K562 (cell line): ENCODE data around the gene FBXW10B. TPM values are rescaled to one million over a fixed set of nuclear protein-coding genes. Genes with fewer than 3 reads are reported as not detected.

Experiments
- ATAC-seq: fragments of 200-7000 bp; cut with Tn5 transposase; 3 replicates; pipeline ENCODE4 v1.9.1; 2020; ENCODE audit warnings: moderate library complexity
- BruUV-seq: library from RNA; stranded (reverse); fragments of 400-500 nt; replicated peaks from 2 replicates; lab custom pipeline; 2021; lab: Mats Ljungman, UMichigan
- CTCF ChIA-PET: fragments of 300-600 bp; formaldehyde crosslinking; extraction: SDS; loops from one replicate; lab custom pipeline; 2021; ENCODE audit warnings: low intra/inter-chr PET ratio; lab: Yijun Ruan, JAX
- POLR2A ChIA-PET: fragments of 300-600, 350-650 bp; sonication (Branson Sonifier 250); formaldehyde crosslinking; extraction: SDS; loops from one replicate; lab custom pipeline; 2021; ENCODE audit warnings: antibody characterized with exemption, inconsistent platforms; lab: Yijun Ruan, JAX
- DNase-seq, 4 experiments: peaks; one replicate each; pipeline versions ENCODE4 v3.0.0 to v3.0.0-alpha.2; 2011 to 2018; ENCODE audit warnings: low spot score in 3 of 4, mixed read lengths in 3 of 4; ENCODE audit errors: extremely low read depth in 1 of 4
- FAIRE-seq: peaks from 2 replicates; lab custom pipeline; 2011; peaks lifted over from hg19 to GRCh38; lab: Jason Lieb, UNC
- H2AFZ ChIP-seq: 2 replicates; pipeline ENCODE4 v1.6.0; 2011; ENCODE audit warnings: low read depth, low read length, control low read depth, inconsistent platforms
- H3K27ac ChIP-seq: fragments of 200-600 bp; 3 replicates; pipeline ENCODE4 v1.8.0; 2011; ENCODE audit warnings: low read depth, mild to moderate bottlenecking, control low read depth, inconsistent platforms, low read length, moderate library complexity, mixed read lengths; ENCODE audit errors: extremely low read depth
- H3K27me3 ChIP-seq, 2 experiments: fragments of 300-600 bp in 1 of 2; 2 replicates in 1 of 2; 3 replicates in 1 of 2; pipeline versions ENCODE4 v1.6.0 to v1.8.0; 2011; ENCODE audit warnings: inconsistent platforms in 2 of 2, low read length in 2 of 2, mild to moderate bottlenecking in 1 of 2, mixed read lengths in 1 of 2, moderate library complexity in 1 of 2; ENCODE audit not compliant: control insufficient read depth in 2 of 2, insufficient read depth in 2 of 2
- H3K36me3 ChIP-seq: fragments of 300-600 bp; 3 replicates; pipeline ENCODE4 v1.8.0; 2011; ENCODE audit warnings: mild to moderate bottlenecking, low read length, inconsistent platforms; ENCODE audit not compliant: control insufficient read depth, insufficient read depth
- H3K4me1 ChIP-seq, 2 experiments: fragments of 200-600 bp in 1 of 2; replicated peaks in 1 of 2; 2 replicates in 1 of 2; 3 replicates in 1 of 2; pipeline versions ENCODE4 v1.5.1 to v1.8.0; 2011; ENCODE audit warnings: inconsistent platforms in 2 of 2, low read length in 2 of 2, mild to moderate bottlenecking in 1 of 2, mixed read lengths in 1 of 2, moderate library complexity in 1 of 2; ENCODE audit not compliant: control insufficient read depth in 2 of 2, insufficient read depth in 2 of 2
- H3K4me2 ChIP-seq: 2 replicates; pipeline ENCODE4 v1.6.1; 2011; ENCODE audit warnings: low read length, control low read depth, inconsistent platforms, mixed read lengths; ENCODE audit not compliant: insufficient read depth
- H3K4me3 ChIP-seq: fragments of 200-600 bp; sonication (generic), shearing (Covaris generic); 2 replicates; pipeline ENCODE4 v1.5.1; 2016; ENCODE audit warnings: control low read depth, inconsistent platforms
- H3K79me2 ChIP-seq: fragments of 200-600 bp; 3 replicates; pipeline ENCODE4 v1.8.0; 2011; ENCODE audit warnings: low read length, inconsistent platforms; ENCODE audit not compliant: control insufficient read depth, insufficient read depth
- H3K9ac ChIP-seq, 2 experiments: 2 replicates each; pipeline versions ENCODE4 v1.6.0 to v1.6.1; 2011; ENCODE audit warnings: low read depth in 2 of 2, low read length in 2 of 2, control low read depth in 1 of 2, inconsistent platforms in 1 of 2, mild to moderate bottlenecking in 1 of 2, mixed read lengths in 1 of 2; ENCODE audit not compliant: insufficient read depth in 1 of 2
- H3K9me1 ChIP-seq: one replicate; pipeline ENCODE4 v1.6.0; 2011; ENCODE audit warnings: inconsistent platforms, mild to moderate bottlenecking, low read length, moderate library complexity; ENCODE audit not compliant: control insufficient read depth, insufficient read depth
- H3K9me3 ChIP-seq: replicated peaks from 2 replicates; pipeline ENCODE4 v1.5.1; 2011; ENCODE audit warnings: low read depth, low read length, inconsistent platforms; ENCODE audit not compliant: control insufficient read depth, insufficient read depth
- H4K20me1 ChIP-seq: replicated peaks from 2 replicates; pipeline ENCODE4 v1.6.1; 2011; ENCODE audit warnings: low read length, inconsistent platforms, mixed read lengths; ENCODE audit not compliant: control insufficient read depth, insufficient read depth
- BRCA1 ChIP-seq, 2 experiments: fragments of 450-650 bp in 1 of 2; sonication (generic) in 1 of 2; formaldehyde crosslinking in 1 of 2; IDR thresholded peaks; 2 replicates each; pipeline versions ENCODE4 v1.5.0 to v1.6.1; 2017 to 2020; ENCODE audit warnings: mild to moderate bottlenecking in 1 of 2, missing genetic modification reagents in 1 of 2
- ETV5 ChIP-seq: sonication (generic); formaldehyde crosslinking; IDR thresholded peaks from 2 replicates; pipeline ENCODE4 v1.4.0; 2020; ENCODE audit warnings: low read depth, mild to moderate bottlenecking, missing genetic modification reagents
- EZH2 ChIP-seq: IDR thresholded peaks from 2 replicates; pipeline ENCODE4 v1.6.1; 2012; ENCODE audit warnings: low read depth, mild to moderate bottlenecking, inconsistent platforms, low read length, borderline replicate concordance
- JUND ChIP-seq, 2 experiments: IDR thresholded peaks; 2 replicates in 1 of 2; 3 replicates in 1 of 2; pipeline ENCODE4 v1.6.1; 2011; ENCODE audit warnings: borderline replicate concordance in 2 of 2, low read depth in 2 of 2, low read length in 2 of 2, improper control_type of control experiment in 1 of 2, missing biosample characterization in 1 of 2, missing genetic modification characterization in 1 of 2, missing genetic modification reagents in 1 of 2
- KLF13 ChIP-seq: fragments of 450-650 bp; IDR thresholded peaks from 2 replicates; pipeline ENCODE4 v1.6.1; 2016; ENCODE audit warnings: missing genetic modification characterization, low read depth, mild to moderate bottlenecking, missing compliant biosample characterization, moderate library complexity, borderline replicate concordance
- MBD1 ChIP-seq: fragments of 250-450 bp; sonication (Bioruptor Pico); IDR thresholded peaks from 2 replicates; pipeline ENCODE4 v1.8.0; 2022; ENCODE audit warnings: inconsistent platforms
- NELFE ChIP-seq: IDR thresholded peaks from 2 replicates; pipeline ENCODE4 v1.6.1; 2011; ENCODE audit warnings: mild to moderate bottlenecking; ENCODE audit not compliant: insufficient read depth, insufficient read length
- RAD21 ChIP-seq, 2 experiments: fragments of 250-450 bp in 1 of 2; fragments of 450-650 bp in 1 of 2; sonication (Bioruptor Pico) in 1 of 2; formaldehyde crosslinking in 1 of 2; IDR thresholded peaks in 1 of 2; conservative IDR thresholded peaks in 1 of 2; 2 replicates each; pipeline versions ENCODE4 v1.4.0 to v1.8.0; 2020 to 2022; ENCODE audit warnings: mild to moderate bottlenecking in 2 of 2, moderate library complexity in 1 of 2
- ZEB2 ChIP-seq: fragments of 450-650 bp; IDR thresholded peaks from 2 replicates; pipeline ENCODE4 v1.6.1; 2016
- ZNF280B ChIP-seq: fragments of 250-450 bp; sonication (Bioruptor Pico); IDR thresholded peaks from 2 replicates; pipeline ENCODE4 v1.5.1; 2021; ENCODE audit warnings: mild to moderate bottlenecking
- WGBS: fragments of 100-300 bp; shearing (Covaris generic); methylation state at CpG from one replicate; pipeline ENCODE4 v1.1.6; 2016; ENCODE audit warnings: low coverage, mixed read lengths; ENCODE audit not compliant: insufficient coverage; ENCODE audit errors: missing lambda C conversion rate; 5-methylcytosine and 5-hydroxymethylcytosine counted together
- in situ Hi-C: fragments of 300-500 bp; cut with MboI; formaldehyde crosslinking; loops from 4 replicates; pipeline ENCODE4 v1.15.0; 2018; ENCODE audit warnings: inconsistent platforms, mixed read lengths
- intact Hi-C: fragments of 100-400 bp; cut with micrococcal nuclease; formaldehyde crosslinking; loops from 2 replicates; pipeline ENCODE4 v1.14.2; 2022
- polyA plus RNA-seq, 8 experiments: library from polyadenylated mRNA; depleted of rRNA in 4 of 8; stranded (reverse) in 5 of 8; unstranded in 3 of 8; fragments of >200 nt; fragmentation: Nextera tagmentation in 2 of 8; fragmentation: Illumina TruSeq in 1 of 8; extraction: Ambion mirVana in 2 of 8; extraction: Trizol in 1 of 8; gene quantifications; 2 replicates each; pipeline versions ENCODE4 v1.2.1 to v1.2.3, GENCODE V29; 2011 to 2014; ENCODE audit warnings: inconsistent platforms in 1 of 8, missing spikeins in 1 of 8
- total RNA-seq, 7 experiments: library from RNA; depleted of rRNA in 6 of 7; stranded (reverse); fragments of >200 nt in 6 of 7; fragmentation: Illumina TruSeq in 2 of 7; extraction: Trizol in 2 of 7; gene quantifications; 2 replicates each; pipeline versions ENCODE4 v1.2.1 to v1.2.3, GENCODE V29; 2011 to 2021; ENCODE audit warnings: low replicate concordance in 1 of 7
- TF ChIP-seq, protein P1 (sequence below): fragments of 150-350 bp; IDR thresholded peaks from 2 replicates; pipeline ENCODE4 v1.6.1; 2014; ENCODE audit warnings: low read depth, mild to moderate bottlenecking, low read length, borderline replicate concordance

FBXW10B gene
- total and polyA plus RNA-seq, 9 of the 15 experiments (the other 6 are each of a cell fraction or from before 2014, with no cell fraction given) = 0.11 to 0.33 (median 0.16) TPM; not detected in 5

DNA sequence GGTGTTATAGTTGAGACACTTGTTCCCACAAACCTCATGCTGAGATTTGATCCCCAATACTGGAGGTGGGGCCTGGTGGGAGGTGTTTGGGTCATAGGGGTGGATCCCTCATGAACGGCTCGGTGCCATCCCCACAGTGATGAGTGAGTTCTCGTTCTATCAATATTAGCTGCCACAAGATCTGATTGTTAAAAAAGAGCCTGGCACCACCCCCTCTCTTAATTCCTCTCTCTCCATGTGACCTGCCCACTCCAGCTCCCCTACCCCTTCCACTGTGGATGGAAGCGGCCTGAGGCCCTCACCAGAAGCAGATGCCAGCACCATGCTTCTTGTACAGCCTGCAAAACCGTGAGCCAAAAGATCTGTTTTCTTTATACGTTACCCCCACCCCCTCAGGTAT, 33.5 kb upstream of the FBXW10B start (continued):
- no peak for TF ChIP-seq MBD1 (CRISPR knock-in tag)
- TF ChIP-seq, all 486 proteins: peak for 0

GRCh38 chr17:15651583-15652110, 32.1 kb upstream of the FBXW10B start:
- no peaks in the 10 kb centered on the region for H3K9me3 ChIP-seq
- no peaks in the 10 kb centered on the region for H3K9me1 ChIP-seq
- ChIA-PET CTCF (interaction anchor here (0.6 kb wide), 1 partner anchor 874 kb away, joined by 3 read pairs; no protein-coding TSS in a partner anchor), POLR2A (interaction anchor here (0.6 to 0.7 kb wide), 2 partner anchors 322 to 1351 kb away, joined by 3 read pairs; partner anchors contain the start of gene HS3ST3B1)
- peaks cover 10 to 11% of the 10 kb centered on the region in 2 experiments for H3K4me1 ChIP-seq
- H3K27me3 ChIP-seq = no peaks in the 10 kb centered on the region
- in situ Hi-C loops (no loop called here), intact Hi-C loops (no loop called here)
- peak overlapping the region; percentile 14; the same call in 1 of the 2 replicates for H3K4me3 ChIP-seq
- H2AFZ ChIP-seq = peak overlapping the region; percentile 51
- peak overlapping the region; percentile 66; the same call in 2 of the 3 replicates for H3K27ac ChIP-seq
- peak; percentile 98 for ATAC-seq
- H3K4me2 ChIP-seq = peak overlapping the region; percentile 51; the same call in 1 of the 2 replicates
- H4K20me1 ChIP-seq = no peaks in the 10 kb centered on the region
- no TSS peak for BruUV-seq
- H3K9ac ChIP-seq = peak overlapping the region; percentile 50 to 78
- 0% methylated on average over 8 of the region's 8 CpGs for WGBS
- peak; percentile 75 to 94 (median 77) for DNase-seq
- no peaks in the 10 kb centered on the region for H3K36me3 ChIP-seq
- FAIRE-seq = peak; percentile 99
- no peaks in the 10 kb centered on the region for H3K79me2 ChIP-seq
- TF ChIP-seq KLF13 (tag) (no peak), ZEB2 (no peak), RAD21 (CRISPR knock-in tag; conservative IDR thresholded peaks at IDR 0.05 in 1 of 2, IDR thresholded peaks at IDR 0.05 in 1 of 2) (peak in 1 of 2 experiments; percentile 25; a peak in 2 of 4 replicates), NELFE (no peak), ZNF280B (CRISPR knock-in tag) (no peak), BRCA1 (IDR thresholded peaks at IDR 0.05) (no peak), BRCA1 (CRISPR knock-in tag; IDR thresholded peaks at IDR 0.05) (no peak), EZH2 (no peak), ETV5 (CRISPR knock-in tag) (no peak), JUND (IDR thresholded peaks at IDR 0.05; ENCODE audit: borderline replicate concordance, low read depth, low read length) (peak; percentile 84), JUND (tag; IDR thresholded peaks at IDR 0.05; ENCODE audit: borderline replicate concordance, low read depth, low read length) (peak; percentile 75; the same call in 1 of the 3 replicates)
- TF ChIP-seq, protein P1, sequence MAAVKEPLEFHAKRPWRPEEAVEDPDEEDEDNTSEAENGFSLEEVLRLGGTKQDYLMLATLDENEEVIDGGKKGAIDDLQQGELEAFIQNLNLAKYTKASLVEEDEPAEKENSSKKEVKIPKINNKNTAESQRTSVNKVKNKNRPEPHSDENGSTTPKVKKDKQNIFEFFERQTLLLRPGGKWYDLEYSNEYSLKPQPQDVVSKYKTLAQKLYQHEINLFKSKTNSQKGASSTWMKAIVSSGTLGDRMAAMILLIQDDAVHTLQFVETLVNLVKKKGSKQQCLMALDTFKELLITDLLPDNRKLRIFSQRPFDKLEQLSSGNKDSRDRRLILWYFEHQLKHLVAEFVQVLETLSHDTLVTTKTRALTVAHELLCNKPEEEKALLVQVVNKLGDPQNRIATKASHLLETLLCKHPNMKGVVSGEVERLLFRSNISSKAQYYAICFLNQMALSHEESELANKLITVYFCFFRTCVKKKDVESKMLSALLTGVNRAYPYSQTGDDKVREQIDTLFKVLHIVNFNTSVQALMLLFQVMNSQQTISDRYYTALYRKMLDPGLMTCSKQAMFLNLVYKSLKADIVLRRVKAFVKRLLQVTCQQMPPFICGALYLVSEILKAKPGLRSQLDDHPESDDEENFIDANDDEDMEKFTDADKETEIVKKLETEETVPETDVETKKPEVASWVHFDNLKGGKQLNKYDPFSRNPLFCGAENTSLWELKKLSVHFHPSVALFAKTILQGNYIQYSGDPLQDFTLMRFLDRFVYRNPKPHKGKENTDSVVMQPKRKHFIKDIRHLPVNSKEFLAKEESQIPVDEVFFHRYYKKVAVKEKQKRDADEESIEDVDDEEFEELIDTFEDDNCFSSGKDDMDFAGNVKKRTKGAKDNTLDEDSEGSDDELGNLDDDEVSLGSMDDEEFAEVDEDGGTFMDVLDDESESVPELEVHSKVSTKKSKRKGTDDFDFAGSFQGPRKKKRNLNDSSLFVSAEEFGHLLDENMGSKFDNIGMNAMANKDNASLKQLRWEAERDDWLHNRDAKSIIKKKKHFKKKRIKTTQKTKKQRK = no peak
